CD4-positive, alpha-beta T cell (primary cell): ENCODE measurements around the gene YBX2. TPM values are rescaled to one million over a fixed set of nuclear protein-coding genes. Genes with fewer than 3 reads are reported as not detected.

Experiments
- ATAC-seq: fragments of 200-7000 bp; cut with Tn5 transposase; one replicate; pipeline ENCODE4 v1.10.0; 2022; ENCODE audit warnings: mild to moderate bottlenecking; ENCODE audit not compliant: poor library complexity
- CTCF ChIA-PET: fragments of 350-600 bp; sonication (Branson Sonifier 250); formaldehyde crosslinking; loops from one replicate; lab custom pipeline; 2021; ENCODE audit warnings: antibody characterized with exemption, inconsistent platforms; lab: Charles Lee
- POLR2A ChIA-PET: fragments of 350-600 bp; sonication (Branson Sonifier 250); formaldehyde crosslinking; loops from one replicate; lab custom pipeline; 2021; ENCODE audit warnings: antibody characterized with exemption, inconsistent platforms; lab: Charles Lee
- DNase-seq, 14 experiments: peaks; one replicate each; pipeline ENCODE4 v3.0.0-alpha.2; 2013 to 2020; ENCODE audit warnings: mixed read lengths in 2 of 14
- H3K27ac ChIP-seq, 2 donors: one replicate each; pipeline versions ENCODE4 v1.5.1 to v1.7.0; 2013; ENCODE audit warnings: low read length in 2 of 2, low read depth in 1 of 2, mild to moderate bottlenecking in 1 of 2
- H3K27me3 ChIP-seq, 2 experiments: 1 replicate in 1 of 2; 2 replicates in 1 of 2; pipeline versions ENCODE4 v1.6.1 to v1.7.0; 2013; ENCODE audit warnings: low read length in 2 of 2, control low read depth in 1 of 2, mild to moderate bottlenecking in 1 of 2, moderate library complexity in 1 of 2; ENCODE audit not compliant: insufficient read depth in 2 of 2, control insufficient read depth in 1 of 2
- H3K36me3 ChIP-seq: one replicate; pipeline ENCODE4 v1.6.1; 2013; ENCODE audit warnings: low read length, control low read depth; ENCODE audit not compliant: insufficient read depth
- H3K4me1 ChIP-seq: one replicate; pipeline ENCODE4 v1.6.1; 2013; ENCODE audit warnings: low read length, control low read depth; ENCODE audit not compliant: insufficient read depth
- H3K4me3 ChIP-seq: one replicate; pipeline ENCODE4 v1.5.1; 2013; ENCODE audit warnings: mild to moderate bottlenecking, low read length, moderate library complexity
- H3K9me3 ChIP-seq, 2 experiments: 1 replicate in 1 of 2; 2 replicates in 1 of 2; pipeline versions ENCODE4 v1.6.1 to v1.7.0; 2013; ENCODE audit warnings: low read length in 2 of 2, mild to moderate bottlenecking in 2 of 2, control low read depth in 1 of 2, moderate library complexity in 1 of 2; ENCODE audit not compliant: control insufficient read depth in 1 of 2, insufficient read depth in 1 of 2
- H3K27ac Mint-ChIP-seq: one replicate; pipeline ENCODE4 v1.8.0; 2020; ENCODE audit warnings: mixed read lengths
- H3K27me3 Mint-ChIP-seq: one replicate; pipeline ENCODE4 v1.8.0; 2021; ENCODE audit warnings: mixed read lengths
- H3K36me3 Mint-ChIP-seq: one replicate; pipeline ENCODE4 v1.8.0; 2021; ENCODE audit warnings: low read depth, mixed read lengths
- H3K4me1 Mint-ChIP-seq: one replicate; pipeline ENCODE4 v1.8.0; 2021; ENCODE audit warnings: low read depth, mixed read lengths
- H3K4me3 Mint-ChIP-seq: one replicate; pipeline ENCODE4 v1.8.0; 2020; ENCODE audit warnings: mild to moderate bottlenecking, mixed read lengths
- H3K9me3 Mint-ChIP-seq: one replicate; pipeline ENCODE4 v1.8.0; 2020; ENCODE audit warnings: mixed read lengths
- CTCF ChIP-seq: fragments of 200-600 bp; IDR thresholded peaks from one replicate; pipeline ENCODE4 v1.8.0; 2022; ENCODE audit warnings: antibody characterized with exemption, mild to moderate bottlenecking
- intact Hi-C, 2 experiments: fragments of 100-400 bp; cut with DNase I in 1 of 2; cut with micrococcal nuclease in 1 of 2; formaldehyde crosslinking; loops; one replicate each; pipeline versions ENCODE4 v1.15.1 to v1.9.0; 2023 to 2025; cut with DNase I, micrococcal nuclease
- total RNA-seq, 174 experiments: library from RNA in 2 of 174; stranded (reverse) in 2 of 174; gene quantifications; one replicate each; pipeline ENCODE4 v1.2.3 and lab custom pipeline; 2021 to 2026

YBX2 gene
- total RNA-seq, 2 experiments from 2014 or later: 0.56 TPM; not detected in 1

- Mint-ChIP-seq H3K4me3 (peak overlapping the region; percentile 34), H3K4me1 (peaks cover 19% of the 10 kb centered on the region), H3K36me3 (no peaks in the 10 kb centered on the region), H3K9me3 (no peaks in the 10 kb centered on the region), H3K27me3 (peaks cover 34% of the 10 kb centered on the region), H3K27ac (no peak overlapping the region)
- ATAC-seq (peak; percentile 7), DNase-seq (peak in 4 of 14 experiments; percentile 20 to 61 (median 48))
- peaks cover 32% of the 10 kb centered on the region for H3K4me1 ChIP-seq
- CTCF ChIA-PET: no interaction called here
- intact Hi-C loops: loop anchor here in 1 of 2 experiments (5.0 kb wide), 1 partner anchor 247 kb away; no protein-coding TSS in a partner anchor
- POLR2A ChIA-PET: interaction anchor here (1.4 to 1.5 kb wide), 2 partner anchors 11 to 13 kb away, joined by 3 to 7 read pairs; partner anchors contain the start of gene SLC2A4
- H3K27me3 ChIP-seq: peaks cover 14 to 17% of the 10 kb centered on the region in 2 experiments
- no peaks in the 10 kb centered on the region for H3K36me3 ChIP-seq
- peak overlapping the region; percentile 34 for H3K4me3 ChIP-seq
- H3K9me3 ChIP-seq: no peaks in the 10 kb centered on the region
- H3K27ac ChIP-seq: no peak overlapping the region
- TF ChIP-seq CTCF: no peak
Observed at GRCh38 chr17:7293816-7294613, 424 bp downstream of the YBX2 start.

GRCh38 chr17:7293159-7293558 is 1.3 kb downstream of the YBX2 start:
- Histone ChIP-seq H3K36me3 (no peaks in the 10 kb centered on the region), H3K4me3 (no peak overlapping the region), H3K27me3 (peaks cover 14 to 17% of the 10 kb centered on the region in 2 experiments), H3K27ac (no peak overlapping the region), H3K4me1 (peaks cover 32% of the 10 kb centered on the region), H3K9me3 (no peaks in the 10 kb centered on the region)
- H3K36me3 Mint-ChIP-seq: no peaks in the 10 kb centered on the region
- H3K4me3 Mint-ChIP-seq: peak overlapping the region; percentile 78
- no peak for DNase-seq
- intact Hi-C loops: loop anchor here in 1 of 2 experiments (5.0 kb wide), 1 partner anchor 246 kb away; no protein-coding TSS in a partner anchor
- H3K4me1 Mint-ChIP-seq: peaks cover 19% of the 10 kb centered on the region
- ATAC-seq: no peak
- CTCF ChIA-PET: no interaction called here
- TF ChIP-seq CTCF: no peak
- H3K27ac Mint-ChIP-seq: no peak overlapping the region
- peaks cover 42% of the 10 kb centered on the region for H3K27me3 Mint-ChIP-seq
- no peaks in the 10 kb centered on the region for H3K9me3 Mint-ChIP-seq
- POLR2A ChIA-PET: interaction anchor here (1.4 to 1.5 kb wide), 2 partner anchors 10 to 12 kb away, joined by 3 to 7 read pairs; partner anchors contain the start of gene SLC2A4

- no peaks in the 10 kb centered on the region for H3K36me3 ChIP-seq
- Mint-ChIP-seq H3K4me3 (peak overlapping the region; percentile 30), H3K36me3 (no peaks in the 10 kb centered on the region), H3K9me3 (no peaks in the 10 kb centered on the region), H3K27me3 (peaks cover 46% of the 10 kb centered on the region), H3K4me1 (peaks cover 19% of the 10 kb centered on the region), H3K27ac (no peak overlapping the region)
- TF ChIP-seq CTCF: no peak
- ChIA-PET CTCF (no interaction called here), POLR2A (interaction anchor here (1.4 to 1.5 kb wide), 2 partner anchors 9 to 12 kb away, joined by 3 to 7 read pairs; partner anchors contain the start of gene SLC2A4)
- H3K4me3 ChIP-seq: no peak overlapping the region
- peaks cover 14 to 17% of the 10 kb centered on the region in 2 experiments for H3K27me3 ChIP-seq
- intact Hi-C loops: loop anchor here in 1 of 2 experiments (5.0 kb wide), 1 partner anchor 245 kb away; no protein-coding TSS in a partner anchor
- ATAC-seq (no peak), DNase-seq (no peak)
- H3K27ac ChIP-seq: no peak overlapping the region
- H3K9me3 ChIP-seq: no peaks in the 10 kb centered on the region
- peaks cover 32% of the 10 kb centered on the region for H3K4me1 ChIP-seq
Observed at GRCh38 chr17:7292729-7293128, 1.7 kb downstream of the YBX2 start.
